Measurements from ENCODE around the gene DMRTB1.

DNA sequence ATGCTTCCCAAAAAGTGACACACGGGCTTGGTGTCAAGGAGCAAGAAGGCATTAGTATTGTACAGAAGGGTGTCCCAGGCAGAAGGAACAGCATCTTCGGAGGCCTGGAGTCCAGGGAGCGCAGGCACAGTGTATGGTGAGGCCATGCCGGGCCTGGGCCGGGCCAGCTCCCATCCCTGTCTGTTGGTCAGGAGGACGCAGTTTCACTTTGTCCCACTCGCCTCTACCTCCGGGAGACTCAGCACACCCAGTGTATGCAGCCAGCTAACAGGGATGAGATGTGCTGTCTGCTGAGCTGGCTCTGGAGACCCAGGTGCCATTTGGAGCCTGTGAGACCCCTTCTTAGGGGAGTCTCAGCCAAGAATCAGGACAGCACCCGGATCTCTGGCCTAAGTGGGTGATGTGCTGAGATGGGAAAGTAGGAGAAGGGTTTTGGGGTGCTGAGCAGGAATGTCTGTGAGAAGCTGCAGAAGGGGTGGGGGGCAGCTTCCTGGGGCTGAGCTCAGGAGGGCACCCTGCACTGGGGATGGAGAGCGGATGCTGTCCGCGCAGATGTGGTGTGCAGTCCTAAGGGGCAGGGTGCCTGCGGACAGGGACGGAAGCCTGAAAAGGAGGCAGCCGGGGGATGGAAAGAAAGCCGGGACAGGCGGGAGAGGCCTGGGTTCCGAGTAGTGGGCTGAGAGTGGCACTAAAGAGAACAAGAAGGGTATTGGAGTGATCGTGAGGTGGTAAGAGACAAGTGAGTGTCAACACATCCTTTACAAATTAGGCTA, 25.7 kb downstream of the DMRTB1 start:
- TF ChIP-seq, protein P1, sequence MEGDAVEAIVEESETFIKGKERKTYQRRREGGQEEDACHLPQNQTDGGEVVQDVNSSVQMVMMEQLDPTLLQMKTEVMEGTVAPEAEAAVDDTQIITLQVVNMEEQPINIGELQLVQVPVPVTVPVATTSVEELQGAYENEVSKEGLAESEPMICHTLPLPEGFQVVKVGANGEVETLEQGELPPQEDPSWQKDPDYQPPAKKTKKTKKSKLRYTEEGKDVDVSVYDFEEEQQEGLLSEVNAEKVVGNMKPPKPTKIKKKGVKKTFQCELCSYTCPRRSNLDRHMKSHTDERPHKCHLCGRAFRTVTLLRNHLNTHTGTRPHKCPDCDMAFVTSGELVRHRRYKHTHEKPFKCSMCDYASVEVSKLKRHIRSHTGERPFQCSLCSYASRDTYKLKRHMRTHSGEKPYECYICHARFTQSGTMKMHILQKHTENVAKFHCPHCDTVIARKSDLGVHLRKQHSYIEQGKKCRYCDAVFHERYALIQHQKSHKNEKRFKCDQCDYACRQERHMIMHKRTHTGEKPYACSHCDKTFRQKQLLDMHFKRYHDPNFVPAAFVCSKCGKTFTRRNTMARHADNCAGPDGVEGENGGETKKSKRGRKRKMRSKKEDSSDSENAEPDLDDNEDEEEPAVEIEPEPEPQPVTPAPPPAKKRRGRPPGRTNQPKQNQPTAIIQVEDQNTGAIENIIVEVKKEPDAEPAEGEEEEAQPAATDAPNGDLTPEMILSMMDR (IDR thresholded peaks at IDR 0.05 in 8 of 11, conservative IDR thresholded peaks at IDR 0.05 in 3 of 11) = no peak
- TF ChIP-seq POLR2A (IDR thresholded peaks at IDR 0.05) (no peak), POLR2AphosphoS5 (IDR thresholded peaks at IDR 0.05) (no peak)
